B cell (primary cell): ENCODE measurements around the gene TBRG1. TPM values are rescaled to one million over a fixed set of nuclear protein-coding genes. Genes with fewer than 3 reads are reported as not detected.

Source experiments
- ATAC-seq: fragments of 200-7000 bp; cut with Tn5 transposase; one replicate; pipeline ENCODE4 v1.10.0; 2021; ENCODE audit warnings: low read depth, mild to moderate bottlenecking, moderate number of reproducible peaks, moderate library complexity
- CTCF ChIA-PET: fragments of 350-600 bp; sonication (Branson Sonifier 250); formaldehyde crosslinking; loops from one replicate; lab custom pipeline; 2021; ENCODE audit warnings: antibody characterized with exemption, inconsistent platforms; lab: Charles Lee
- POLR2A ChIA-PET: fragments of 350-600 bp; sonication (Branson Sonifier 250); formaldehyde crosslinking; loops from one replicate; lab custom pipeline; 2021; ENCODE audit warnings: antibody characterized with exemption; lab: Charles Lee
- DNase-seq: peaks from one replicate; pipeline ENCODE4 v3.0.0; 2013
- H2AFZ ChIP-seq: 2 replicates; pipeline ENCODE4 v1.6.1; 2012; ENCODE audit warnings: mild to moderate bottlenecking, low read depth, low read length; ENCODE audit not compliant: insufficient read depth, poor library complexity, severe bottlenecking
- H3K27ac ChIP-seq, 2 donors: 1 replicate in 1 of 2; 2 replicates in 1 of 2; pipeline ENCODE4 v1.5.1; 2012 to 2013; ENCODE audit warnings: low read length in 2 of 2, mild to moderate bottlenecking in 2 of 2, moderate library complexity in 1 of 2
- H3K27me3 ChIP-seq, 4 experiments: fragments of 200-600 bp in 1 of 4; sonication (generic) in 1 of 4; replicated peaks in 1 of 4; 1 replicate in 2 of 4; 2 replicates in 2 of 4; pipeline versions ENCODE4 v1.6.1 to v1.7.0; 2013 to 2016; ENCODE audit warnings: low read length in 3 of 4, mild to moderate bottlenecking in 2 of 4, mixed read lengths in 1 of 4, moderate library complexity in 1 of 4; ENCODE audit not compliant: insufficient read depth in 4 of 4, control insufficient read depth in 3 of 4; ENCODE audit errors: control extremely low read depth in 1 of 4
- H3K36me3 ChIP-seq, 2 experiments: replicated peaks in 1 of 2; 1 replicate in 1 of 2; 2 replicates in 1 of 2; pipeline versions ENCODE4 v1.6.1 to v1.7.1; 2013; ENCODE audit warnings: low read length in 1 of 2; ENCODE audit not compliant: insufficient read depth in 2 of 2, control insufficient read depth in 1 of 2; ENCODE audit errors: control extremely low read depth in 1 of 2, extremely low read depth in 1 of 2
- H3K4me1 ChIP-seq, 2 donors: fragments of 200-600 bp in 1 of 2; sonication (generic) in 1 of 2; 1 replicate in 1 of 2; 2 replicates in 1 of 2; pipeline versions ENCODE4 v1.5.1 to v1.6.1; 2013 to 2017; ENCODE audit warnings: low read length in 2 of 2; ENCODE audit not compliant: control insufficient read depth in 2 of 2, insufficient read depth in 2 of 2
- H3K4me2 ChIP-seq: replicated peaks from 2 replicates; pipeline ENCODE3; 2012; ENCODE audit warnings: mild to moderate bottlenecking, low read depth, low read length; ENCODE audit not compliant: poor library complexity, severe bottlenecking
- H3K4me3 ChIP-seq, 5 experiments: fragments of 200-600 bp in 1 of 5; sonication (generic) in 1 of 5; 1 replicate in 3 of 5; 2 replicates in 2 of 5; pipeline versions ENCODE4 v1.5.1 to v1.7.0; 2011 to 2016; ENCODE audit warnings: low read length in 4 of 5, mild to moderate bottlenecking in 4 of 5, low read depth in 2 of 5, control low read depth in 1 of 5, moderate library complexity in 1 of 5; ENCODE audit not compliant: insufficient read depth in 1 of 5; ENCODE audit errors: control extremely low read depth in 1 of 5, extremely low read depth in 1 of 5
- H3K79me2 ChIP-seq: fragments of 200-600 bp; sonication (generic); one replicate; pipeline ENCODE4 v1.6.0; 2016; ENCODE audit warnings: low read length; ENCODE audit not compliant: control insufficient read depth, insufficient read depth
- H3K9ac ChIP-seq: fragments of 200-600 bp; sonication (generic); 2 replicates; pipeline ENCODE4 v1.6.1; 2017; ENCODE audit warnings: mild to moderate bottlenecking, low read length, moderate library complexity
- H3K9me3 ChIP-seq, 3 donors: one replicate each; pipeline versions ENCODE4 v1.6.1 to v1.7.1; 2013; ENCODE audit warnings: low read length in 2 of 3; ENCODE audit not compliant: control insufficient read depth in 2 of 3, insufficient read depth in 1 of 3; ENCODE audit errors: control extremely low read depth in 1 of 3
- H4K20me1 ChIP-seq: 2 replicates; pipeline ENCODE4 v1.6.0; 2012; ENCODE audit warnings: mild to moderate bottlenecking, low read length; ENCODE audit not compliant: insufficient read depth, control insufficient read depth, poor library complexity, severe bottlenecking
- H3K27ac Mint-ChIP-seq: one replicate; pipeline ENCODE4 v1.8.0; 2021; ENCODE audit warnings: mixed read lengths
- H3K27me3 Mint-ChIP-seq: one replicate; pipeline ENCODE4 v1.8.0; 2021; ENCODE audit warnings: mixed read lengths
- H3K4me1 Mint-ChIP-seq: one replicate; pipeline ENCODE4 v1.8.0; 2021; ENCODE audit warnings: mixed read lengths
- H3K4me3 Mint-ChIP-seq: one replicate; pipeline ENCODE4 v1.8.0; 2021; ENCODE audit warnings: mixed read lengths
- H3K9me3 Mint-ChIP-seq: one replicate; pipeline ENCODE4 v1.8.0; 2022; ENCODE audit warnings: mixed read lengths; ENCODE audit not compliant: insufficient read depth
- EZH2 ChIP-seq: IDR thresholded peaks from 2 replicates; pipeline ENCODE4 v1.6.1; 2012; ENCODE audit warnings: borderline replicate concordance, low read depth, mild to moderate bottlenecking, moderate library complexity, low read length; ENCODE audit not compliant: insufficient read depth, poor library complexity, severe bottlenecking
- WGBS: methylation state at CpG from one replicate; pipeline ENCODE4 v1.1.5; 2013; ENCODE audit warnings: missing lambda C conversion rate; ENCODE audit not compliant: insufficient coverage; 5-methylcytosine and 5-hydroxymethylcytosine counted together
- intact Hi-C: fragments of 100-400 bp; cut with micrococcal nuclease; formaldehyde crosslinking; loops from one replicate; pipeline ENCODE4 v1.10.0; 2022
- polyA plus RNA-seq: library from polyadenylated mRNA; depleted of rRNA; stranded (reverse); fragments of >200 nt; gene quantifications from 2 replicates; pipeline ENCODE4 v1.2.3, GENCODE V29; 2012
- total RNA-seq, 2 donors: library from RNA; stranded (reverse); fragments of 120-200 nt in 1 of 2; gene quantifications; 1 replicate in 1 of 2; 2 replicates in 1 of 2; pipeline versions ENCODE4 v1.2.3 to v1.2.4, GENCODE V29; 2013 to 2022
- TF ChIP-seq, protein P1 (sequence below): fragments of 200-600 bp; IDR thresholded peaks from one replicate; pipeline ENCODE4 v1.8.0; 2022; ENCODE audit warnings: antibody characterized with exemption, mild to moderate bottlenecking

TBRG1 gene
- total and polyA plus RNA-seq, 2 donors (not counting 1 experiment from before 2014, with no cell fraction given), result 68.2 to 71.5 TPM

DNA sequence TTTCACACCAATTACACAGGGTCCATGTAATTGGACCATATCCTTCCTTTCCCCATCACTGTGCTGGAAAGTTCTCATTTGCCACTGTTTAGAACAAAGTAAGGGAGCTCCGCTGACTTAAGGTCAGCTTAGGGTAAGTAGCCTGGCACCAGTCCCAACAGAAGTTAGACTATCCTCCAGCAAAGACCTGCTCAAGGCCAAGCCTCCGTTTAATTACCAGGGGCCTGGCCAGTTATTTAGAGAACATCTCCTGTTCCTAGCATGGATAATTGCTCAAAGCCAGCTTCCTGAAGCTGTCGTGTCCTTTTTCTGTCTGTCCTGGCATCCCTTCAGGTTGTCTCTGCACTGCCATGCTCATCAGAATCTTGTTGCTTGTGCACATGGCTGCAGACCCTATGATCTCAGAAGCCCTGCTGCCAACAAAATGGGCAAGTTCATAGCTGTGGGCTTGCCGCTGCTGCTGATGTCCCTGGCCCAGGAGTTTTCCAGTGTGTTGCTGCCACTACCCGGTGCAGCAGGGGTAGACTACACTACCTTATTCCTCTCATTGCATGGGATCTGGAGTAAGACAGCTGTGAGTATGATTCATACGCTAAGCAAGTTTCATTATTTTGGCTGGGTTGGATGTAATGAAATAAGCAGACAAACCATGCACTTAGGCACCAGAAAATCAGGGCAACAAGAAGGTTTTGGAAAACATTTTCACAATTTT is 44.8 kb upstream of the TBRG1 start:
- no peaks in the 10 kb centered on the region for H4K20me1 ChIP-seq
- no peaks in the 10 kb centered on the region for H3K79me2 ChIP-seq
- H3K27ac ChIP-seq, result no peak overlapping the region
- no peaks in the 10 kb centered on the region for H3K9me3 Mint-ChIP-seq
- H3K36me3 ChIP-seq, result no peaks in the 10 kb centered on the region
- TF ChIP-seq, protein P1, sequence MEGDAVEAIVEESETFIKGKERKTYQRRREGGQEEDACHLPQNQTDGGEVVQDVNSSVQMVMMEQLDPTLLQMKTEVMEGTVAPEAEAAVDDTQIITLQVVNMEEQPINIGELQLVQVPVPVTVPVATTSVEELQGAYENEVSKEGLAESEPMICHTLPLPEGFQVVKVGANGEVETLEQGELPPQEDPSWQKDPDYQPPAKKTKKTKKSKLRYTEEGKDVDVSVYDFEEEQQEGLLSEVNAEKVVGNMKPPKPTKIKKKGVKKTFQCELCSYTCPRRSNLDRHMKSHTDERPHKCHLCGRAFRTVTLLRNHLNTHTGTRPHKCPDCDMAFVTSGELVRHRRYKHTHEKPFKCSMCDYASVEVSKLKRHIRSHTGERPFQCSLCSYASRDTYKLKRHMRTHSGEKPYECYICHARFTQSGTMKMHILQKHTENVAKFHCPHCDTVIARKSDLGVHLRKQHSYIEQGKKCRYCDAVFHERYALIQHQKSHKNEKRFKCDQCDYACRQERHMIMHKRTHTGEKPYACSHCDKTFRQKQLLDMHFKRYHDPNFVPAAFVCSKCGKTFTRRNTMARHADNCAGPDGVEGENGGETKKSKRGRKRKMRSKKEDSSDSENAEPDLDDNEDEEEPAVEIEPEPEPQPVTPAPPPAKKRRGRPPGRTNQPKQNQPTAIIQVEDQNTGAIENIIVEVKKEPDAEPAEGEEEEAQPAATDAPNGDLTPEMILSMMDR, result no peak
- TF ChIP-seq EZH2, result no peak
- no peak overlapping the region for H3K4me3 ChIP-seq
- no peak for DNase-seq
- POLR2A ChIA-PET, result no interaction called here
- no peaks in the 10 kb centered on the region for H3K9me3 ChIP-seq
- 92% methylated on average over 4 of the region's 6 CpGs for WGBS
- no peak overlapping the region for H3K4me3 Mint-ChIP-seq
- no peak overlapping the region for H2AFZ ChIP-seq
- no peak overlapping the region for H3K27ac Mint-ChIP-seq
- intact Hi-C loops, result no loop called here
- H3K4me2 ChIP-seq, result no peak overlapping the region
- CTCF ChIA-PET, result no interaction called here
- peaks cover 0 to 3% (median 0%) of the 10 kb centered on the region in 4 experiments for H3K27me3 ChIP-seq
- no peaks in the 10 kb centered on the region for H3K4me1 ChIP-seq
- H3K9ac ChIP-seq, result no peak overlapping the region
- ATAC-seq, result no peak
- peaks cover 24% of the 10 kb centered on the region for H3K27me3 Mint-ChIP-seq
- H3K4me1 Mint-ChIP-seq, result no peaks in the 10 kb centered on the region

- H3K9ac ChIP-seq, result no peak overlapping the region
- Mint-ChIP-seq H3K4me3 (no peak overlapping the region), H3K27me3 (peaks cover 21% of the 10 kb centered on the region), H3K9me3 (no peaks in the 10 kb centered on the region), H3K4me1 (no peaks in the 10 kb centered on the region), H3K27ac (no peak overlapping the region)
- no peak overlapping the region for H3K4me3 ChIP-seq
- no peak overlapping the region for H2AFZ ChIP-seq
- TF ChIP-seq, protein P1, result no peak
- TF ChIP-seq EZH2, result no peak
- ChIA-PET CTCF (no interaction called here), POLR2A (no interaction called here)
- H3K4me1 ChIP-seq, result no peaks in the 10 kb centered on the region
- H4K20me1 ChIP-seq, result no peaks in the 10 kb centered on the region
- DNase-seq, result no peak
- intact Hi-C loops, result no loop called here
- no peak overlapping the region for H3K27ac ChIP-seq
- peaks cover 0 to 3% (median 0%) of the 10 kb centered on the region in 4 experiments for H3K27me3 ChIP-seq
- no peaks in the 10 kb centered on the region for H3K79me2 ChIP-seq
- no peaks in the 10 kb centered on the region for H3K36me3 ChIP-seq
- no peaks in the 10 kb centered on the region for H3K9me3 ChIP-seq
- WGBS, result no CpG with 5 or more reads among the region's 4 CpGs
- H3K4me2 ChIP-seq, result no peak overlapping the region
- no peak for ATAC-seq
Measured at GRCh38 chr11:124578761-124579160, 43.9 kb upstream of the TBRG1 start.
